HEK293 (cell line): ENCODE data around the gene CEP89.

ENCODE experiments used
- CTCF ChIA-PET: fragments of 350-600 bp; formaldehyde crosslinking; extraction: SDS; loops from one replicate; lab custom pipeline; 2021; ENCODE audit warnings: antibody characterized with exemption; lab: Yijun Ruan, JAX
- POLR2A ChIA-PET: fragments of 300-600 bp; formaldehyde crosslinking; extraction: SDS; loops from one replicate; lab custom pipeline; 2020; ENCODE audit warnings: antibody characterized with exemption, inconsistent platforms; lab: Yijun Ruan, JAX
- H3K27ac ChIP-seq: fragments of 200-500 bp; sonication (Bioruptor generic); 2 replicates; pipeline ENCODE4 v1.5.1; 2014; ENCODE audit warnings: low read depth, low read length, control low read depth, inconsistent platforms; ENCODE audit errors: extremely low read depth
- H3K36me3 ChIP-seq, 2 experiments: fragments of 200-500 bp in 1 of 2; sonication (Bioruptor generic) in 1 of 2; 1 replicate in 1 of 2; 2 replicates in 1 of 2; pipeline ENCODE4 v1.5.1; 2014 to 2017; ENCODE audit warnings: inconsistent platforms in 2 of 2, low read length in 2 of 2; ENCODE audit not compliant: control insufficient read depth in 2 of 2, insufficient read depth in 1 of 2
- H3K4me1 ChIP-seq: fragments of 200-500 bp; sonication (Bioruptor generic); 2 replicates; pipeline ENCODE4 v1.5.1; 2014; ENCODE audit warnings: mild to moderate bottlenecking, low read length, inconsistent platforms; ENCODE audit not compliant: control insufficient read depth, insufficient read depth
- H3K4me3 ChIP-seq: 2 replicates; pipeline ENCODE4 v1.5.1; 2011; ENCODE audit warnings: low read depth, mild to moderate bottlenecking, control low read depth, low read length, moderate library complexity
- H3K9me3 ChIP-seq: fragments of 200-500 bp; sonication (Bioruptor generic); 2 replicates; pipeline ENCODE4 v1.5.1; 2014; ENCODE audit warnings: low read depth, low read length, inconsistent platforms; ENCODE audit not compliant: control insufficient read depth, insufficient read depth
- HOXA7 ChIP-seq: sonication (generic); formaldehyde crosslinking; IDR thresholded peaks from 2 replicates; pipeline ENCODE4 v1.8.1; 2022; ENCODE audit warnings: missing genetic modification reagents, borderline replicate concordance
- KLF1 ChIP-seq: fragments of 450-650 bp; formaldehyde crosslinking; IDR thresholded peaks from 2 replicates; pipeline ENCODE4 v1.5.1; 2016; ENCODE audit warnings: missing biosample characterization, missing genetic modification characterization
- KLF10 ChIP-seq: fragments of 450-650 bp; IDR thresholded peaks from 2 replicates; pipeline ENCODE4 v1.5.1; 2018; ENCODE audit warnings: missing biosample characterization, mild to moderate bottlenecking, missing genetic modification characterization
- KLF7 ChIP-seq: fragments of 450-650 bp; formaldehyde crosslinking; IDR thresholded peaks from 2 replicates; pipeline ENCODE4 v1.5.1; 2016; ENCODE audit warnings: missing biosample characterization, missing genetic modification characterization, borderline replicate concordance
- SCRT1 ChIP-seq: fragments of 450-650 bp; formaldehyde crosslinking; IDR thresholded peaks from 2 replicates; pipeline ENCODE4 v1.5.1; 2016; ENCODE audit warnings: missing biosample characterization, missing genetic modification characterization, borderline replicate concordance
- SETDB1 ChIP-seq: IDR thresholded peaks from one replicate; pipeline ENCODE4 v1.6.1; 2017; ENCODE audit warnings: mild to moderate bottlenecking, low read length, moderate library complexity, mixed read lengths; ENCODE audit not compliant: insufficient read length
- TRIM28 ChIP-seq: IDR thresholded peaks from 2 replicates; pipeline ENCODE4 v1.6.1; 2011; ENCODE audit warnings: low read length, control low read depth, borderline replicate concordance
- ZBTB26 ChIP-seq: fragments of 450-650 bp; formaldehyde crosslinking; optimal IDR thresholded peaks from 2 replicates; pipeline ENCODE3; 2016; ENCODE audit warnings: missing biosample characterization, mild to moderate bottlenecking, missing genetic modification characterization
- ZBTB6 ChIP-seq: fragments of 450-650 bp; formaldehyde crosslinking; IDR thresholded peaks from 2 replicates; pipeline ENCODE4 v1.5.1; 2017; ENCODE audit warnings: missing biosample characterization, missing genetic modification characterization
- ZFP41 ChIP-seq: fragments of 450-650 bp; formaldehyde crosslinking; IDR thresholded peaks from 2 replicates; pipeline ENCODE4 v1.5.1; 2016; ENCODE audit warnings: missing biosample characterization, missing genetic modification characterization, borderline replicate concordance
- ZNF2 ChIP-seq: fragments of 450-650 bp; formaldehyde crosslinking; IDR thresholded peaks from 2 replicates; pipeline ENCODE4 v1.5.1; 2016; ENCODE audit warnings: missing biosample characterization, missing genetic modification characterization
- ZNF433 ChIP-seq: fragments of 450-650 bp; formaldehyde crosslinking; IDR thresholded peaks from 2 replicates; pipeline ENCODE4 v1.5.1; 2016; ENCODE audit warnings: missing biosample characterization, missing genetic modification characterization, low read depth
- ZNF488 ChIP-seq: fragments of 450-650 bp; formaldehyde crosslinking; IDR thresholded peaks from 2 replicates; pipeline ENCODE4 v1.5.1; 2016; ENCODE audit warnings: missing biosample characterization, missing genetic modification characterization
- ZNF521 ChIP-seq: fragments of 450-650 bp; formaldehyde crosslinking; IDR thresholded peaks from 2 replicates; pipeline ENCODE4 v1.5.1; 2017; ENCODE audit warnings: missing biosample characterization, mild to moderate bottlenecking, missing genetic modification characterization

The CEP89 gene

GRCh38 chr19:32864318-32865007 lies 107.3 kb downstream of the CEP89 start:
- ChIA-PET POLR2A (no interaction called here), CTCF (interaction anchor here (0.6 kb wide), 1 partner anchor 87 kb away, joined by 3 read pairs; no protein-coding TSS in a partner anchor)
- H3K9me3 ChIP-seq = no peaks in the 10 kb centered on the region
- no peaks in the 10 kb centered on the region for H3K4me1 ChIP-seq
- H3K36me3 ChIP-seq = no peaks in the 10 kb centered on the region; a peak in 1 of 3 replicates
- no peak overlapping the region for H3K4me3 ChIP-seq
- H3K27ac ChIP-seq = no peak overlapping the region
- TF ChIP-seq KLF1 (tag by site-specific recombination) (peak; percentile 92), ZBTB6 (no peak), ZNF521 (tag by site-specific recombination) (no peak)

- H3K4me1 ChIP-seq = no peaks in the 10 kb centered on the region
- no peaks in the 10 kb centered on the region for H3K9me3 ChIP-seq
- TF ChIP-seq ZNF488 (tag by site-specific recombination) = no peak
- peak; percentile 5; the same call in 1 of the 2 replicates for TF ChIP-seq KLF1 (tag by site-specific recombination)
- TF ChIP-seq KLF10 (tag by site-specific recombination) = no peak
- H3K4me3 ChIP-seq = no peak overlapping the region
- no peaks in the 10 kb centered on the region; a peak in 1 of 3 replicates for H3K36me3 ChIP-seq
- ChIA-PET POLR2A (no interaction called here), CTCF (interaction anchor here (0.5 kb wide), 1 partner anchor 280 kb away, joined by 3 read pairs; no protein-coding TSS in a partner anchor)
- no peak overlapping the region for H3K27ac ChIP-seq
Observed at GRCh38 chr19:32863841-32864240, 107.9 kb downstream of the CEP89 start.

- TF ChIP-seq TRIM28 (no peak), ZNF2 (tag by site-specific recombination) (no peak), ZBTB26 (tag by site-specific recombination) (no peak), HOXA7 (CRISPR knock-in tag) (no peak), KLF7 (tag by site-specific recombination) (no peak), SETDB1 (no peak), ZFP41 (no peak), SCRT1 (tag by site-specific recombination) (no peak)
- ChIA-PET POLR2A (no interaction called here), CTCF (interaction anchor here (0.5 kb wide), 1 partner anchor 281 kb away, joined by 3 read pairs; no protein-coding TSS in a partner anchor)
- H3K4me1 ChIP-seq = no peaks in the 10 kb centered on the region
- no peaks in the 10 kb centered on the region; a peak in 1 of 3 replicates for H3K36me3 ChIP-seq
- no peaks in the 10 kb centered on the region for H3K9me3 ChIP-seq
- H3K27ac ChIP-seq = no peak overlapping the region
- no peak overlapping the region for H3K4me3 ChIP-seq
Observed at GRCh38 chr19:32863301-32863700, 108.5 kb downstream of the CEP89 start.

- H3K27ac ChIP-seq = no peak overlapping the region
- ChIA-PET POLR2A (no interaction called here), CTCF (interaction anchor here (0.7 to 1.3 kb wide), 3 partner anchors 144 to 1327 kb away, joined by 3 to 4 read pairs (median 3); no protein-coding TSS in a partner anchor)
- TF ChIP-seq ZNF2 (tag by site-specific recombination) (no peak), ZNF433 (no peak)
- H3K4me1 ChIP-seq = no peaks in the 10 kb centered on the region
- no peak overlapping the region for H3K4me3 ChIP-seq
- no peaks in the 10 kb centered on the region; a peak in 1 of 3 replicates for H3K36me3 ChIP-seq
- no peaks in the 10 kb centered on the region for H3K9me3 ChIP-seq
Observed at GRCh38 chr19:32862741-32863140, 109.0 kb downstream of the CEP89 start.
